Skin of body (tissue), 2 donors: ENCODE data around the gene TMEM235. TPM values are rescaled to one million over a fixed set of nuclear protein-coding genes. Genes with fewer than 3 reads are reported as not detected.
"Not testable (repeated sequence)": the region's sequence is repeated elsewhere in the genome, so short reads cannot be mapped to it uniquely, and the experiment has no call there.

Experiments
- DNase-seq: peaks from one replicate; lab custom pipeline; 2025; lab: John Stamatoyannopoulos, UW
- total RNA-seq: library from RNA; depleted of rRNA; stranded (reverse); fragments of >200 nt; gene quantifications from one replicate; pipeline ENCODE4 v1.2.3, GENCODE V29; 2014

Gene TMEM235
- total RNA-seq, 1 donor from 2014 or later, result not detected

- no peak for DNase-seq
Measured at GRCh38 chr17:78237401-78238012, 6.1 kb downstream of the TMEM235 start.

GRCh38 chr17:78238823-78239488 lies 7.5 kb downstream of the TMEM235 start:
- DNase-seq, result no peak

- no peak for DNase-seq
Measured at GRCh38 chr17:78239489-78239931, 8.1 kb downstream of the TMEM235 start.

GRCh38 chr17:78240012-78240655 lies 8.7 kb downstream of the TMEM235 start:
- no peak for DNase-seq

- no peak for DNase-seq
Measured at GRCh38 chr17:78240839-78241238, 9.4 kb downstream of the TMEM235 start.

- DNase-seq, result no peak
Measured at GRCh38 chr17:78241277-78242023, 10.0 kb downstream of the TMEM235 start.

- no peak for DNase-seq
Measured at GRCh38 chr17:78242024-78242742, 10.8 kb downstream of the TMEM235 start.

GRCh38 chr17:78247304-78247703 lies 15.9 kb downstream of the TMEM235 start:
- DNase-seq, result no peak

- DNase-seq, result no peak
Measured at GRCh38 chr17:78248051-78248914, 16.9 kb downstream of the TMEM235 start.

- no peak for DNase-seq
Measured at GRCh38 chr17:78249074-78249817, 17.8 kb downstream of the TMEM235 start.

- no peak for DNase-seq
Measured at GRCh38 chr17:78249818-78250806, 18.7 kb downstream of the TMEM235 start.

- DNase-seq, result peak; percentile 75
Measured at GRCh38 chr17:78250891-78251772, 19.7 kb downstream of the TMEM235 start.

- DNase-seq, result no peak
Measured at GRCh38 chr17:78251773-78252103, 20.3 kb downstream of the TMEM235 start.

GRCh38 chr17:78252111-78252634 lies 20.7 kb downstream of the TMEM235 start:
- no peak for DNase-seq

GRCh38 chr17:78252701-78253635 lies 21.5 kb downstream of the TMEM235 start:
- no peak for DNase-seq

GRCh38 chr17:78253636-78253945 lies 22.2 kb downstream of the TMEM235 start:
- not testable (repeated sequence) for DNase-seq
